IPS-18a (cell line): ENCODE measurements around the gene KIF5C.
"Not testable (repeated sequence)": the region's sequence is repeated elsewhere in the genome, so short reads cannot be mapped to it uniquely, and the experiment has no call there.

Experiments used
- H3K27ac ChIP-seq: one replicate; pipeline ENCODE4 v1.5.1; 2013; ENCODE audit warnings: low read length
- H3K27me3 ChIP-seq: one replicate; pipeline ENCODE4 v1.6.1; 2013; ENCODE audit warnings: mild to moderate bottlenecking, low read length; ENCODE audit not compliant: control insufficient read depth, insufficient read depth
- H3K36me3 ChIP-seq: one replicate; pipeline ENCODE4 v1.6.1; 2013; ENCODE audit warnings: low read depth, low read length; ENCODE audit not compliant: control insufficient read depth
- H3K4me1 ChIP-seq: one replicate; pipeline ENCODE4 v1.6.1; 2013; ENCODE audit warnings: low read depth, low read length; ENCODE audit not compliant: control insufficient read depth
- H3K4me3 ChIP-seq: one replicate; pipeline ENCODE4 v1.5.1; 2013; ENCODE audit warnings: low read length
- H3K9ac ChIP-seq: one replicate; pipeline ENCODE4 v1.6.1; 2013; ENCODE audit warnings: mild to moderate bottlenecking, low read length, moderate library complexity
- H3K9me3 ChIP-seq: one replicate; pipeline ENCODE4 v1.6.1; 2013; ENCODE audit warnings: low read depth, low read length; ENCODE audit not compliant: control insufficient read depth

The KIF5C gene

DNA sequence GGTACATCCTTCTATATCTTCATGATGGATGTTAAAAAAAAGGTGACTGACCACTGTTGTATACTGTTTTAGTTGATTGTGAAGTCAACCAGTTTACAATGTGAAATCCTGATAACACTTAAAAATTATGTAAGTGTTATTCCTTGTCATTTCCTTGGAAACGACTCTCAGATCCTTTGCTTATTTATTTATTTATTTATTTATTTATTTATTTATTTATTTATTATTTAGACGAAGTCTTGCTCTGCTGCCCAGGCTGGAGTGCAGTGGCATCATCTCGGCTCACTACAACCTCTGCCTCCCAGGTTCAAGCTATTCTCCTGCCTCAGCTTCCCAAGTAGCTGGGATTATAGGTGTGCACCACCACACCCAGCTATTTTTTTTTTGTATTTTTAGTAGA lies 105.5 kb downstream of the KIF5C start:
- Histone ChIP-seq H3K36me3 (peaks cover 43% of the 10 kb centered on the region), H3K4me1 (peaks cover 13% of the 10 kb centered on the region)
- H3K4me3 ChIP-seq, H3K27me3 ChIP-seq, H3K9me3 ChIP-seq, H3K27ac ChIP-seq, H3K9ac ChIP-seq: not testable (repeated sequence)

DNA sequence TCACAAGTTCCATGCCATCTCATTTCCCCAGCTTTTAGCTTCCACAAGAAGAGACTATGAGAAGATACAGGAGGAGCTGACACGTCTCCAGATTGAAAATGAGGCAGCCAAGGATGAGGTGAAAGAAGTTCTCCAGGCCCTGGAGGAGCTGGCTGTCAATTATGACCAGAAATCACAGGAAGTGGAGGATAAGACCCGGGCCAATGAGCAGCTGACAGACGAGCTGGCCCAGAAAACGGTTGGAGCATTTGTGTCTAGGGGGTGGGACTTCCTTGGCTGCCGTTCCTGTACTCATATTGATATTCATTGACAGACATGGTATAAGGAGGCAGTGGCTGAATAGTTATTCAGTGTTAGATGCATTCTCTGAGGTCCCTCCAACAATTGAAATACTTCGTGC lies 106.3 kb downstream of the KIF5C start:
- H3K27me3 ChIP-seq: no peaks in the 10 kb centered on the region
- H3K9me3 ChIP-seq: no peaks in the 10 kb centered on the region
- no peak overlapping the region for H3K27ac ChIP-seq
- no peak overlapping the region for H3K9ac ChIP-seq
- peaks cover 13% of the 10 kb centered on the region for H3K4me1 ChIP-seq
- H3K36me3 ChIP-seq: peaks cover 43% of the 10 kb centered on the region
- no peak overlapping the region for H3K4me3 ChIP-seq

DNA sequence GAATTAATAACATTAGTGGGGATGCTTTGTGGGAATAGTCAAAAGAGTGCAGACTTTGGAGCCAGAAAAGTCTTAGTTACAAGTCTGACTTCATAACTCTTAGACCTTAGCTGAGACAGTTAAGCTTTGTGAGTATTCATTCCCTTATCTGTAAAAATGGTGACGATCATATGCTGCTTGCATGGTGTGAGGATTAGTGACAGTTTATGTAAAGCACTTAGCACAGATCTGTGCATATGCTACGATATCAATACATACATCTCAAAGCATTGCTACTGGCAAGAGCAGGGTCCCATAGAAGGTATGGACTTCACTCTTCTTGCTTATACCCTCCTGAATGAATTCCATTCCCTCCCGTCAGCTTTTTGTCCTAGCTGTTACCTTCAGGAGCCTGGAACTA lies 106.8 kb downstream of the KIF5C start:
- Histone ChIP-seq H3K9me3 (no peaks in the 10 kb centered on the region), H3K36me3 (peaks cover 43% of the 10 kb centered on the region), H3K9ac (no peak overlapping the region), H3K27me3 (no peaks in the 10 kb centered on the region), H3K4me3 (no peak overlapping the region), H3K4me1 (peaks cover 13% of the 10 kb centered on the region), H3K27ac (no peak overlapping the region)

DNA sequence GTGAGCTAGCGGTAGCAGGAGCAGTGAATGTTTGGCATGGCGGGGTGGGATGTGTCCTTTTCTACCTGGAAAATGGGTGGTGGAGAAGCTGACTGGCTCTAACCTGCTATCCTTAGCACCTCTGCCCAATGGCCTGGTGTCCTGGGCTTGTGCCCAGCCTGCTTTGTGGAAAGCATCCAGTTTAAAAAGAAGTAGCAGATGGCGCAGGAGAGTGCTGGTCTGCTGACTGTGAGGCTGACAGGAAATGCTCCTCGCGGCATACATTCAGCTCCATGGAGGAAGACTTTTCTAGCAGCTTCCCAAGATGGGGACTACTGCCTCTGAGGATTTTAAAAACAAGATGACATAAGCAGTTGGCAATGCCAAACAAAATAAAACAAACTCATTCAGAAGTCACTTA lies 107.3 kb downstream of the KIF5C start:
- H3K4me3 ChIP-seq: no peak overlapping the region
- no peaks in the 10 kb centered on the region for H3K27me3 ChIP-seq
- H3K36me3 ChIP-seq: peaks cover 43% of the 10 kb centered on the region
- H3K27ac ChIP-seq: no peak overlapping the region
- H3K9ac ChIP-seq: no peak overlapping the region
- H3K4me1 ChIP-seq: peaks cover 13% of the 10 kb centered on the region
- no peaks in the 10 kb centered on the region for H3K9me3 ChIP-seq

DNA sequence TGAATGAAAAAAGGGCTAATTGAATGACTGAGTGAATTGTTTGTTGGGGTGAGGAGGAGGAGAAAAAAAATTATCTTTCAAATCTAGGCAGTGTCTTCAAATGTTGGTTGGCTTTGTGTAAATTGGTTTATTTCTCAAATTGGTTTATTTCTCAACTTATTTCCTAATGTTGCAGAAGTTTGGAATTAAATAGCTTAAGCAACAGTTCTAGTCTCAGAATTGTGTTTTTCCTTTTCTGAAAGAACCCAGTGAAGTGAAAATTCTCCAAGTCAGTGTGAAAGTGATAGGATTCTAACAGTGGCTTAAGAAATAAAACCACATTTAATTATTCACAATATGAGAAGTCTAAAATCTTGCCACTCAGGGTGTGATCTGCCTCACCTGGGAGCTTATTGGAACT lies 108.9 kb downstream of the KIF5C start:
- H3K9ac ChIP-seq: no peak overlapping the region
- no peaks in the 10 kb centered on the region for H3K9me3 ChIP-seq
- no peak overlapping the region for H3K27ac ChIP-seq
- H3K4me1 ChIP-seq: peaks cover 10% of the 10 kb centered on the region
- H3K27me3 ChIP-seq: no peaks in the 10 kb centered on the region
- H3K36me3 ChIP-seq: peaks cover 43% of the 10 kb centered on the region
- no peak overlapping the region for H3K4me3 ChIP-seq

DNA sequence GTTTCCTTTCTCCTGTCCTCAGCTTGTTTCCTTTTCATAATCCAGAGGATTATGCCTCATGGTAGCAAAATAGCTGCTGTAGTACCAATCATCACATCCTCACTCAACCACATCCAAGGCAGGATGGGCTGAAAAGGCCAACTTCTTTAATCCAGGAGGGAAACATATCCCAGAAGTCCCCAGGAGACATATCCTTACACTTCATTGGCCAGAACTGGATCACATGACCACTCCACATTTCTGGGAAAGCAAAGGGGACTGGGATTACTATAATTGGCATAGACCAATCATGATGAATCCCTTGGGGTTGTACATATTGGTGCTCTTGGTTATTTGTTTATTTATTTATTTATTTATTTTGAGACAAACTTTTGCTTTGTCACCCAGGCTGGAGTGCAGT lies 109.4 kb downstream of the KIF5C start:
- Histone ChIP-seq H3K4me3 (no peak overlapping the region), H3K27ac (no peak overlapping the region)

DNA sequence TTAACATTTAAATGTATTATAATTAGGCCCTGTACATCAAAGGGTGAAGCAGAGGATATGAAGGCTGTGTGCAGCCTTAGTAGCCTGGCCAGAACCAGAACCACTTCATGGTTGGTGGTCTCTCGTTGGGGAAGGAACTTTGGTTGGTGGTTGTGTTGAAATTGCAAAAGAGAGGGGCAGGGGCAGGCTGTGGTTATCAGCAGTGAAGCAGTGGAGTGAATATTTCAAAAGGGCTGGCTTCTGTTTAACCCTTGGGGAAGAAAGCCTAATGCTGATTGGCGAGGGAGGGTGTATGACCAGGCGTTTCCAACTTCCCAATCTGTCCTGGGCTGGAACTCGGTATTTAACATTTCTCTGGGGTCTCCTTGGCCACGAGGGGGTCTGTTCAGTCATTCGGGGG lies 112.3 kb downstream of the KIF5C start:
- H3K27ac ChIP-seq: no peak overlapping the region
- peaks cover 38% of the 10 kb centered on the region for H3K36me3 ChIP-seq
- no peak overlapping the region for H3K4me3 ChIP-seq
- no peak overlapping the region for H3K9ac ChIP-seq
- H3K9me3 ChIP-seq: no peaks in the 10 kb centered on the region
- no peaks in the 10 kb centered on the region for H3K27me3 ChIP-seq
- H3K4me1 ChIP-seq: no peaks in the 10 kb centered on the region

More for the DNA sequence above, 109.4 kb downstream of the KIF5C start:
- H3K36me3 ChIP-seq: peaks cover 43% of the 10 kb centered on the region
- H3K9me3 ChIP-seq: no peaks in the 10 kb centered on the region
- H3K4me1 ChIP-seq: peaks cover 9% of the 10 kb centered on the region
- no peaks in the 10 kb centered on the region for H3K27me3 ChIP-seq
- H3K9ac ChIP-seq: no peak overlapping the region

DNA sequence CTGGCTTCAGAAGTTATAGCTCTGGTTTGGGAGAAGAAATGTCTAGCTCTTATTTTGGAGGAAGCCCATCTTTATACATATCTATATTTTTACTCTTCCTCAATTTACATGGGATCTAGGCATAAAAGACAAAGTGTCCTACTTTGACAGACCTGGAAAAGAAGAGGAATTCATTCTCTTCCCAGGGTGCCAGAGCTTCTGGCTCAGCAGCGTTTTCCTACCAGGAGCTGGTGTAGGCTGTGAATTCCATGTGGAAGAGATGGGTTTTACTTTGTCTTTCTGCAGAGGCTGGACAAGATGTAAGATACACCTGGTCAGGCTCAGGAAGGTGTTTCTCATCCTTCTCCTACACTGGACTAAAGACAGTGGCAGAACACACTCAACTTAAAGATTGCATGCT lies 113.3 kb downstream of the KIF5C start:
- Histone ChIP-seq H3K9me3 (no peaks in the 10 kb centered on the region), H3K4me3 (no peak overlapping the region), H3K27ac (no peak overlapping the region), H3K36me3 (peaks cover 27% of the 10 kb centered on the region), H3K4me1 (no peaks in the 10 kb centered on the region), H3K9ac (no peak overlapping the region), H3K27me3 (no peaks in the 10 kb centered on the region)

DNA sequence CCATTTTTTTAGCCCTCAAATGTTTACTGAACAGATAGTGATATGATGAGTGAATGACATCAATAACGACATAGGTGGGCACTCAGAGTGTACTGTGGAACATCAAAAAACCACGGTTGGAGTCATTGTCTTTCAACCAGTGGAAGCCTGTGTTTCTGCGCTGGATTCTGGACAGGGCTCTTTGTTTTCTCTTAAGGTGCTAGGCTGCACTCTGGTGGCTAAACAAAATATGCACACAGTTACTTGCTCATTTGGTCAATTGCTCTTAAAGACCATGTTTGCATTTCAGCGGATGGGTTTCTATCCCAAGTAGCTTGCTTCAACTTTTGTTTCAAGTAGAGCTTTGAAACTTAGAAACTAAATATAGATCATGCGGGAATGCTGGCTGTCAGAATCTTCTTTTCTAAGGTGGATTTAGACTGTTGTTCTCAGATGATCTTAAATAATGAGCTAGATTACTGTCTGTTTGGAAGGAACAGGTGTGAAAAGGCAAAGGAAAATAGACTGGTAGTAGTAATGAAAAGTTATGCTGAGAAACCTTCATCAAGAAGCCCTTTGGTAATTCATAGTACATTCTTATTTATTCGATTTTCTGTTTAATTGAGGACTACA lies 115.0 kb downstream of the KIF5C start:
- Histone ChIP-seq H3K27me3 (no peaks in the 10 kb centered on the region), H3K27ac (no peak overlapping the region), H3K9ac (no peak overlapping the region), H3K4me1 (no peaks in the 10 kb centered on the region), H3K4me3 (no peak overlapping the region), H3K36me3 (peaks cover 25% of the 10 kb centered on the region), H3K9me3 (no peaks in the 10 kb centered on the region)

DNA sequence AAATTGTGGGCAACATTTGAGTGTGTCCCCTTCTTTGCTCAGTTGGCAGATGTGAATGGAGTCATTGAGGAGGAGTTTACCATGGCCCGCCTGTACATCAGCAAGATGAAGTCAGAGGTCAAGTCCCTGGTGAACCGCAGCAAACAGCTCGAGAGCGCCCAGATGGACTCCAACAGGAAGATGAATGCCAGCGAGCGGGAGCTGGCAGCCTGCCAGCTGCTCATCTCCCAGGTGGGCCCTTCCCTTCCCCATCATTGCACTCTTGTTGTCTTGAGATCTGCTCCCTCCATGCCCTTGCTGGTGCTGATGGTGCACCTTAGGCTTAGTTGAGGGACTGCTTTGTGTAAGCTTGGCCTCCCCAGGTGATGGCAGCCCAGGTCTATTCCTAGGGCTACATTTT lies 115.9 kb downstream of the KIF5C start:
- Histone ChIP-seq H3K27me3 (no peaks in the 10 kb centered on the region), H3K27ac (no peak overlapping the region), H3K9me3 (no peaks in the 10 kb centered on the region), H3K9ac (no peak overlapping the region), H3K36me3 (peaks cover 31% of the 10 kb centered on the region), H3K4me3 (no peak overlapping the region), H3K4me1 (no peaks in the 10 kb centered on the region)

DNA sequence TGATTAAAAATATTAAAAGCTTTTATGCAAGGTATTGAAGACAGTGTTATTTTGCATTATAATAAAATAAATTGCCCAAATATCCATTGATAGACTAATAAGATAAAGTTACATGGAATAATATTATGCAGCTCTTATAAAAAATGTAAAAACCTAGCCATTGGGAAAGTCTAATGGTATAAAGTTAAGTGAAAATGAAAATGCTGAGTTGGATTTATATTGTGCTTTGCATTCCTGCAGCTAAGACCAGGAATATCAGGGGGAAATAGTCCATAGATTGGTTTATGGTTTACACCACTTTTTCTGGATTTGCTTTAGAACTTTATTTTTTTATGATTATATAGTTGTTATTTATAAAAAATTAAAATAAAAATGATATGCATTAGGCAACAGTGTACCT lies 117.4 kb downstream of the KIF5C start:
- Histone ChIP-seq H3K36me3 (peaks cover 31% of the 10 kb centered on the region), H3K9ac (no peak overlapping the region), H3K4me1 (no peaks in the 10 kb centered on the region), H3K27ac (no peak overlapping the region), H3K27me3 (no peaks in the 10 kb centered on the region), H3K4me3 (no peak overlapping the region), H3K9me3 (no peaks in the 10 kb centered on the region)

DNA sequence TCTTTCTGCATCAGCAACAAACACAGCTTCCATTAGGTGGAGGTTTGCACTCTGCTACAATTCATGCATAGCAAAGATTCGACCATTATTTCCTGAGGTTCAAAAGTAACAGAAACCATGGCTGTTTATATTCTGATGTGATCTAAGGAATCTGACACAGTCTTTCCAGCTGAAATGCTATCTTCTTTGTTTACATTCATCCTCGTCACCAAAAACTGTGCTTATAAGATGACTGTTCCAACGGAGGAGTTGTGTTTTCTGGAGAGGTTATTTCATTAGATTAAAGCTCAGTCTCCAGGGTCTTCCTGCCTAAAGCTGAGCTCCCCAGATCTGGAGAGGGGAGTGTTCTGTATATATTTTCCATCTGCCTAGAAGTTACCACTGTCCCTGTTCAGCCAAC lies 118.3 kb downstream of the KIF5C start:
- no peak overlapping the region for H3K27ac ChIP-seq
- no peak overlapping the region for H3K4me3 ChIP-seq
- H3K4me1 ChIP-seq: no peaks in the 10 kb centered on the region
- H3K36me3 ChIP-seq: peaks cover 31% of the 10 kb centered on the region
- H3K27me3 ChIP-seq: no peaks in the 10 kb centered on the region
- H3K9ac ChIP-seq: no peak overlapping the region
- H3K9me3 ChIP-seq: no peaks in the 10 kb centered on the region
